ENCODE measurements around the gene GOLGA6D.
A peak's percentile ranks its signal among the peaks of the same experiment; 100 is the strongest.
"Not testable (repeated sequence)": the region's sequence is repeated elsewhere in the genome, so short reads cannot be mapped to it uniquely, and the experiment has no call there.

Gene GOLGA6D

DNA sequence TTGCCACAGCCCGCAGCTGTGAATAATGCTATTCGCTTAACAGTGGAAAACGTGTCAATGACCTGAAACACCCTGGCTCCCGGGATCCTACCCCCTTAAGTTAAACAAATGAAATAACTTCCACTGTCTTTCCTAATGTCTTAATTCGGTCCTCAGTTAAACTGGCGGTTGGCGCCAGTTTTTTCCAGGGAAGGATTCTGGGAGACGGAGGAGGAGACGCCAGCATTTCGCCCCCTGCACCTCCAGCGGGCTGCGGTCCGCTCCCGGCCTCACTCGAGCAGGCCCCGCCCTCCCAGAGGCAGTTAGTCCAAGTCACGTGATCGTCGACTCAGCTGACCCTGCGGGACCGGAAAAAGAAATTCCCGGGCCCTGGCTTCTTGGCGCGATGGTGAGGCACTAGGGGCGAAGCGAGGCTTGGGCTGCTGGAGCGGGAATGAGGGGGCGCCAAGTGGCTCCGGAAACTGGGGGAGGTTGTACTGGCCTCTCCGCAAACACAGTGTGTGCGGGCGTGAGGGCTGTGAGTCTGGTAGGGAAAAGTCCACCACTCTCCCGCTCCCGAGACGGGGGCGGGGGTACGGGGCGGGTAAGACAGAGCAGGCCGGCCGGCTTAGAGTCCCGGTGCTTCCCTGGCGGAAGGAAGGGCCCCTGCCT is 53.2 kb downstream of the GOLGA6D start, which contains the start of gene COMMD4:
Gene COMMD4 (plus strand): TSS at position 359 of the 651 bp plus-strand sequence. CDS start 27 bp downstream, at position 386.
- peak; percentile 93 for ATAC-seq
- TF ChIP-seq CSRNP3 (CRISPR knock-in tag; IDR thresholded peaks at IDR 0.05) (no peak), OSR1 (CRISPR knock-in tag; IDR thresholded peaks at IDR 0.05) (no peak), ZFP3 (CRISPR knock-in tag; IDR thresholded peaks at IDR 0.05) (peak; percentile 65; the same call in 1 of the 2 replicates)
- TF ChIP-seq, protein P1, sequence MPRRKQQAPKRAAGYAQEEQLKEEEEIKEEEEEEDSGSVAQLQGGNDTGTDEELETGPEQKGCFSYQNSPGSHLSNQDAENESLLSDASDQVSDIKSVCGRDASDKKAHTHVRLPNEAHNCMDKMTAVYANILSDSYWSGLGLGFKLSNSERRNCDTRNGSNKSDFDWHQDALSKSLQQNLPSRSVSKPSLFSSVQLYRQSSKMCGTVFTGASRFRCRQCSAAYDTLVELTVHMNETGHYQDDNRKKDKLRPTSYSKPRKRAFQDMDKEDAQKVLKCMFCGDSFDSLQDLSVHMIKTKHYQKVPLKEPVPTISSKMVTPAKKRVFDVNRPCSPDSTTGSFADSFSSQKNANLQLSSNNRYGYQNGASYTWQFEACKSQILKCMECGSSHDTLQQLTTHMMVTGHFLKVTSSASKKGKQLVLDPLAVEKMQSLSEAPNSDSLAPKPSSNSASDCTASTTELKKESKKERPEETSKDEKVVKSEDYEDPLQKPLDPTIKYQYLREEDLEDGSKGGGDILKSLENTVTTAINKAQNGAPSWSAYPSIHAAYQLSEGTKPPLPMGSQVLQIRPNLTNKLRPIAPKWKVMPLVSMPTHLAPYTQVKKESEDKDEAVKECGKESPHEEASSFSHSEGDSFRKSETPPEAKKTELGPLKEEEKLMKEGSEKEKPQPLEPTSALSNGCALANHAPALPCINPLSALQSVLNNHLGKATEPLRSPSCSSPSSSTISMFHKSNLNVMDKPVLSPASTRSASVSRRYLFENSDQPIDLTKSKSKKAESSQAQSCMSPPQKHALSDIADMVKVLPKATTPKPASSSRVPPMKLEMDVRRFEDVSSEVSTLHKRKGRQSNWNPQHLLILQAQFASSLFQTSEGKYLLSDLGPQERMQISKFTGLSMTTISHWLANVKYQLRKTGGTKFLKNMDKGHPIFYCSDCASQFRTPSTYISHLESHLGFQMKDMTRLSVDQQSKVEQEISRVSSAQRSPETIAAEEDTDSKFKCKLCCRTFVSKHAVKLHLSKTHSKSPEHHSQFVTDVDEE (CRISPR knock-in tag; IDR thresholded peaks at IDR 0.05): no peak

DNA sequence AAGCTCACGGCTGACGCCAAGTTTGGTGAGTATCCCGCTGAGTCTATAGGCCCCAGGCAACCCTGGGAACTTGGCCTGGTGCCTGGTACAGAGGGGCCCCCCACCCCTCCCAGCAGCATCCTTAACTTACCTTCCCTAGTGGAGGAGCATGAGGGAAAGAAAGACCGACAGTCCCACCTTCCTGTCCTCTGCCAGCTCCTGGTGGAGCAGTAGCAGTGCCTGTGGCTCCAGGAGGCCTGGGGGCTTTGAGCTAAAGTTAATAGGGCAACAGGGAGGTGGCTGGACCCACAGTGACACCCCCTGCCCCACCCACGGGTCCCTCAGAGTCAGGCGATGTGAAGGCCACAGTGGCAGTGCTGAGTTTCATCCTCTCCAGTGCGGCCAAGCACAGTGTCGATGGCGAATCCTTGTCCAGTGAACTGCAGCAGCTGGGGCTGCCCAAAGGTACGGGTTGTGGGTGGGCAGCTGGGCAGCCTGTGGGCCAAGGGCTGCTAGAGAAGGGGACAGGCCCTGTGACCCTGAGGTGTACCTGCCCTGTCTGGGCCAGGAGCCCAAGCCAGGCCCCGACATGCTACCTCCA is 56.1 kb downstream of the GOLGA6D start:
- no peak for ATAC-seq
- TF ChIP-seq ZNF8 (CRISPR knock-in tag; IDR thresholded peaks at IDR 0.05) (no peak), SNAI2 (CRISPR knock-in tag; IDR thresholded peaks at IDR 0.05) (no peak), TCF4 (CRISPR knock-in tag; IDR thresholded peaks at IDR 0.05; ENCODE audit: borderline replicate concordance) (no peak), POU6F1 (CRISPR knock-in tag; IDR thresholded peaks at IDR 0.05; ENCODE audit: borderline replicate concordance, low read depth) (no peak), BACH2 (CRISPR knock-in tag; IDR thresholded peaks at IDR 0.05; ENCODE audit: borderline replicate concordance) (no peak)

DNA sequence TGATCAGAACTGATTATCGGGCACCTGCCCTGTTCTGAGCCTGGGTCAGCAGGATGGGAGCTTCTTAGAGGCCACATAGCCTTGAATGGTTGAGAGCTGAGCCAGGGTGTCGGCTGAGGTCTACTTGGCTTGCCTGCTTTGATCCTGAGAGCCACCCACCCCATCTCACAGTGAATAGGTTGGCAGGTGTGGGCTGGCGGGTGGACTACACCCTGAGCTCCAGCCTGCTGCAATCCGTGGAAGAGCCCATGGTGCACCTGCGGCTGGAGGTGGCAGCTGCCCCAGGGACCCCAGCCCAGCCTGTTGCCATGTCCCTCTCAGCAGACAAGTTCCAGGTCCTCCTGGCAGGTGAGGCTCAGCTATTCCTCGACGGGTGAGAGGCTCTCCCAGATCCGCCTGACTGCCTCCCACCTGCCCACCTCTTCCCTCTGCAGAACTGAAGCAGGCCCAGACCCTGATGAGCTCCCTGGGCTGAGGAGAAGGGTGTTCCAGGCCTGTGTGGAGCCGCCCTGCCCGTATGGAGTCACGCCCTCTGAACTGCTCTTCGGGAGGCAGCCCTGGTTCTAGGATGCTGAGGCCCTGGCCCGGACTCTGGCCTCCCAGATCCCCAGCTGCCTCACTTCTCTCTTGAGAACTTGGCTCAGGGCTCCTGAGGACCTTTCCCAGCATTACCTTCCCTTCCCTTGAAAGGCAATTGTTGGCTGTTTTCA is 57.1 kb downstream of the GOLGA6D start:
- no peak for ATAC-seq
- no peak for TF ChIP-seq ZFP30 (CRISPR knock-in tag; IDR thresholded peaks at IDR 0.05)
- no peak for TF ChIP-seq BACH2 (CRISPR knock-in tag; IDR thresholded peaks at IDR 0.05; ENCODE audit: borderline replicate concordance)
- no peak for TF ChIP-seq CSDC2 (CRISPR knock-in tag; IDR thresholded peaks at IDR 0.05)
- TF ChIP-seq, protein P1 (CRISPR knock-in tag; IDR thresholded peaks at IDR 0.05): no peak
- no peak for TF ChIP-seq ZC3H10 (CRISPR knock-in tag; IDR thresholded peaks at IDR 0.05)

GRCh38 chr15:75342221-75342620 is 59.6 kb downstream of the GOLGA6D start:
- ATAC-seq: no peak
- TF ChIP-seq ZC3H10 (CRISPR knock-in tag; IDR thresholded peaks at IDR 0.05) (no peak), PATZ1 (CRISPR knock-in tag; IDR thresholded peaks at IDR 0.05; ENCODE audit: borderline replicate concordance) (no peak), ESRRG (CRISPR knock-in tag; IDR thresholded peaks at IDR 0.05) (no peak), OSR1 (CRISPR knock-in tag; IDR thresholded peaks at IDR 0.05) (no peak), ZFP30 (CRISPR knock-in tag; IDR thresholded peaks at IDR 0.05) (no peak), SNAI2 (CRISPR knock-in tag; IDR thresholded peaks at IDR 0.05) (no peak), TCF4 (CRISPR knock-in tag; IDR thresholded peaks at IDR 0.05; ENCODE audit: borderline replicate concordance) (no peak), TOX (CRISPR knock-in tag; IDR thresholded peaks at IDR 0.05; ENCODE audit: borderline replicate concordance) (no peak), ZNF8 (CRISPR knock-in tag; IDR thresholded peaks at IDR 0.05) (no peak), ISL1 (CRISPR knock-in tag; IDR thresholded peaks at IDR 0.05) (no peak), BACH2 (CRISPR knock-in tag; IDR thresholded peaks at IDR 0.05; ENCODE audit: borderline replicate concordance) (no peak), PPARA (CRISPR knock-in tag; IDR thresholded peaks at IDR 0.05; ENCODE audit: borderline replicate concordance) (no peak)

GRCh38 chr15:75343953-75344352 is 61.3 kb downstream of the GOLGA6D start:
- not testable (repeated sequence) for ATAC-seq
